H54 (cell line): ENCODE data around the gene DYNC2H1.

Experiments used
- DNase-seq: peaks from one replicate; pipeline ENCODE4 v3.0.0; 2011; ENCODE audit warnings: low spot score, mixed read lengths; ENCODE audit not compliant: insufficient read length
- FAIRE-seq: peaks from 3 replicates; lab custom pipeline; 2011; peaks lifted over from hg19 to GRCh38; lab: Jason Lieb, UNC
- POLR2A ChIP-seq: IDR thresholded peaks from 2 replicates; pipeline ENCODE4 v1.6.1; 2011; ENCODE audit warnings: low read depth, mild to moderate bottlenecking, low read length

The DYNC2H1 gene

DNA sequence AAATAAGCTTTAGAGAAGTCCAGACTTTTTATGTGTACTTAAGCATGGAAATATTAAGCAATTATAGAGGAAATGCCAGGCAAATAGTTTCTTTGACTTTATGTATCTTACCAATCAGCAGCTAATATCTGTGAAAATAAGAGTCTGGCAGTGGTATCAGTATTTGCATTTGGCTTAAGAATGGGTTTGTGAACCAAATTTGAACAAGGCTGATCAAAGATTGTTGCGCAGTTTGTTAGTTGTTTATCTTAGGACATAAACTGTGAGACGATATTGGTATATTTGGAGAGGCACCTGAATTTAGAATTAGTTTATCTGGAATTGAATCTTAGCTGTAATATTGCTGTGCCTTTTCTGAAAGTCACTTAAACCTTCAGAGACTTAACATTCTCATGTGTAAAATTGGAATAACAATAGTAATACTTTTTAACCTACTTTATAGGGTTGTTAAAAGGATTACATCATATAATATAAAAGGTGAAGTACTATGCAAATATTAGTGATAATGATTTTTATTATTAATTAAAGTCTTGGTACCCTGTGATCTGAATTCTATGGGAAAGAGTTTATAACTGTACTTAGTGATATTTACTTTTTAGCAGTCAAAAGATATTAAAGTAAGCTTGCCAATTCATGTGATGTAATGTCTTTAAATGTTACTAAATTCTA, 66.4 kb downstream of the DYNC2H1 start:
- FAIRE-seq = no peak
- no peak for DNase-seq

DNA sequence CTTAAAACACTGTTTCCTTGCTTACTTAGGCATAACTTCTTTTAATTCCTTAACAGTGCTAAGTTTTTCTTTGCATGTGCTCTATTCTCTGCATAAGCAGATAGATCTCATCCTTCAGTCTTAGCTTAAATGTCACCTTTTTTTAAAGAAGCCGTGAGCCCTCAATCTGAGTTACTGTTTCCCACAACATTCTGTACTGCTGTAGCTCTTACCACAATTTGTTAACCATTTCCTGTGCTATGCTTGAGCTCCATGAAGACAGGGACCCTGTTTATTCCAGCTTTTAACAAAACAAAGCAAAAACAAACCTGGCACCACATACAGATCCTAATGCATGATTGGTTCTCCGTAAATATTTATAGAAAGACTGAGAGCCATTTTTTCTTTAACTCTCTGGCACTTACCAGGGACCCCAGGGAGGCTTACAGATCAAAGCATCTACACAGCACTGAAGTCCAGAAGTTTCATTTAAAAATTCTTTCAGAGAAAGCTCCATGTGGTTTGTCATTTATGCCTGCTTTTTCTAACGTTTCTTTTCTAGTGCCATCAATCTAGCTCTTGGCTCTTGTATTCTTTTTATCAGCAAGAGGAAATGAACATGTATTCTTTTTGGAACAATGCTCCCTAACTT, 74.9 kb downstream of the DYNC2H1 start:
- FAIRE-seq (no peak), DNase-seq (no peak)
- no peak for TF ChIP-seq POLR2A

More for the DNA sequence above, 66.4 kb downstream of the DYNC2H1 start:
- no peak for TF ChIP-seq POLR2A

DNA sequence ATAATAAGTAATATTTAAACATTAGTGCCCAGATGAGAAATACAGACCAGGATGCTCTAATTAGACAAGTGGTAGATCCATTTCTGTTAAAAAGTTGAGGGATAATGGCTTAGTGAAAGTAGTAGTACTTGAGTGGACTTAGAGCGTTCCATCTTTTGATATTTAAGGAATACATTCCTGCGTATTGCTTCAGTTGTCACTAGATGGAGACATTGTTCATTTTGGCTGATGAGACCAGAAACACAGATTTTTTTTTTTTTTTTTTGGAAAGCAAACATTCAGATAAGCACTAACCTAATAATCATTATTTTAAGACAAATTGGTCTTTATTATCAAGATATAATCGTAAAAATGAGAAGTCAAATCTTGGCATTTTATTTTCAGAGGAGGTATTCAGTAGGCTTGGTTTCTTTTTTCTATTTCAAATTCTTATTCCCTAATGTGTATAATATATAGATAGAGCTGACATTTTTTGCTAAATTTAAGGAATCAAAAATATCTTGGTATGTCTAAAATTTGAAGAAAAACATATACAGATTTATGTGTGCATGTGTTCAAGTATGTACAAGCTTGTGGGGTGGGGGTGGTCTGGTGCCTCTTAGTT, 92.9 kb downstream of the DYNC2H1 start:
- DNase-seq (peak; percentile 2), FAIRE-seq (no peak)
- TF ChIP-seq POLR2A = no peak

DNA sequence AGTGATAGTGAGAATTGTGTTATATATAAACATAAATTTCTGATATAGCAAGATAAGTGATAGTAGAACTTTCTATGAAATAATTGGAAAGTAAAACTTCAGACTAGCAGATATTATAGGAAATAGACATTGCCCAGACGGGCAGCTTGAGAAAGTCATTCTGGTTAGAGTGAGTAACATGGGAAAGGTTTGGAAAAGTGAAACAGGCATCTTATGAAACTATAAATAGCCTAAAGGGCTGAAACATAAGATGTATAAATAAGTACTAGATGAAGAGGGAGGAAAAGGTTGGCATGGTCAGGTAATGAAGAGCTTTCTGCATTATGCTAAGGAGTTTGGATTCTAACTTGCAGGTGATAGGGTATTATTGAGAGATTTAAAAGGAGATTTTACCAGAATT, 101.3 kb downstream of the DYNC2H1 start:
- DNase-seq (no peak), FAIRE-seq (no peak)
- TF ChIP-seq POLR2A = no peak

DNA sequence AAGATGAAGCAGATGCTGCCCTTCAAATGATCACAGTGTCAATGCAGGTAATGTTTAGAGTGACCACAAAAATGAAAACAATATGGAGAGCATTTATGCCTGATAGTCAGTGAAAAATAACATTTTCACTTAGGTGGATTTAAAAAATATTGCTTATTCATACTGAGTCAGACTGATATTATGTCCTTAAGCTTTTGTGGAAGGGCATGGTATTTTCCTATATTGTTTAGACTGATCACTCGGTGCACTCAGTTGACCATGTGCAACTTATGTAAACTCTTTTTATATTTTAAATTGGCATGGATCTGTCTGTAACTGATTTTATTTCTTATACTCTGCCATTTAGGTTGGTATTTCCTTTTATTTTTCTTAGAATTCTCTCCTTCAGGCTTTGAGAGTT, 106.6 kb downstream of the DYNC2H1 start:
- FAIRE-seq (no peak), DNase-seq (no peak)
- no peak for TF ChIP-seq POLR2A

DNA sequence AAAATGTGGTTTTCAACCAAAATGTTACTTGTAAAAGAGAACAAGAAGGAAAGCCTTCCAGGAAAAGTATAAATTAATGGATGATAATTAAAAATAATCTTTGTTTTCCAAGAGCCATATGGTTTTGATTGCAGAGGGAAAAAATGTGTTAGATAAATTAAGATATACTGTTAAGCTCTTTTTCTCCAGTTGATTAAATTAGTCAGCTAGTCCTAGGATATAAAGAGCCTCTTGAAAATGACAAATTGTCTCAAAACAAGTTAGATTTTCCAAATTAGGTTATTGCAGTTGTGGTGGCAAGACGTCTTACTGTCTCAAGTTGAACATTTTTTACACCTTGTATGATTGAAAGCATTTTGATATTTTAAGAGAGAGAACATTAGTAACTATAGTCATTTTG, 110.9 kb downstream of the DYNC2H1 start:
- no peak for FAIRE-seq
- no peak for TF ChIP-seq POLR2A
- DNase-seq = no peak

DNA sequence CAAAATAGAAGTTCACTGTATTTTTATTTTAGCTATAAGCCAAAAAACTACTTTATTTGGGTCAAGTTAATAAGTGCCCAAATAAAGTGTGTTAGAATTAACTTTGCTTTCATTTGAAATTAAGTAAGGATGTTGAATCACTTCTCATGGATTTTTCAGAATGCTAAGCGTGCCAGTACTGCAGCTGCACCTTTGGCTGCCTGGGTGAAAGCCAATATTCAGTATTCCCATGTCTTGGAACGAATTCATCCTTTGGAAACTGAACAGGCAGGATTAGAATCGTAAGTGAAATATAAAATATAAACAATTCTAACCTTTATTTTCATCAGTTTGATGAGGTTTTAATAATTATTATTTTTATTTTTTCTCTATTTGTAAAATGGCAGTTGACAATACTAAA, 113.6 kb downstream of the DYNC2H1 start:
- no peak for DNase-seq
- TF ChIP-seq POLR2A = no peak
- no peak for FAIRE-seq

DNA sequence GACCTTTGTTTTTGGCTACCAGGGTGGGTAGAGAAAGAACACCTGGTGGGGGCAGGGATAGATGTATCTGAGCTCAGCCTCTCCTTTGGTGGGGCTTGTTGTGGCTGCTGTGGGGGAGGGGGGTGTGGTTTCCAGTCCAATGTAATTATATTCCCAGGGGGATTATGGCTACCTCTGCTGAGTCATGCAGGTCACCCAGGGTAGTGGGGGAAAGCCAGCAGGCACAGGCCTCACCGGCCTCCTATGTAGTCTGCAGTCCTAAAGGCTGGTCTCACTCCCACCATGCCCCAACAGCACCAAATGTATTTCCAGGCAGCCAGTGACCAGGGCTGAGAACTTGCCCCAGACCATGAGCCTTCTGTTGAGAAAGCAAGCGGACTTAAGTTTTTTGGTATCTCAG, 119.6 kb downstream of the DYNC2H1 start:
- DNase-seq = no peak
- no peak for TF ChIP-seq POLR2A
- FAIRE-seq = no peak

DNA sequence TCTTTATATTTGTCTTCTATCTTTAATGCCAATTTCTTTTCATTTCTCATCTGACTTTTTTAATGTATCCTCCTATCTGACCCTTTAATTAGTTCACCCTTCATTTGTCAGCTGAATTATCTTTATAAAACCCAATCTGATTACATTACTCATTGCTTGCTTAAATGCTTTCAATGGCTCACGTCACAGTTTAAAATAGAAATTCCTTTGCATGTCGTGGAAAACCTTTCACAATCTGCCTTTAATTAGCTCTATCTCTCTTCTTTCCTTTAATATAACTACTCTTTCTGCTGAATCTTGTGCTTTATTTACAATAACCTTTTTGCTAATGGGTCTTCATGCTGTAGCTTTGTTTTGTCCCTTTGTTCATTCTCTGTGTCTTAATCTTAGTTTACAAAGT, 125.7 kb downstream of the DYNC2H1 start:
- TF ChIP-seq POLR2A = no peak
- no peak for FAIRE-seq
- no peak for DNase-seq

DNA sequence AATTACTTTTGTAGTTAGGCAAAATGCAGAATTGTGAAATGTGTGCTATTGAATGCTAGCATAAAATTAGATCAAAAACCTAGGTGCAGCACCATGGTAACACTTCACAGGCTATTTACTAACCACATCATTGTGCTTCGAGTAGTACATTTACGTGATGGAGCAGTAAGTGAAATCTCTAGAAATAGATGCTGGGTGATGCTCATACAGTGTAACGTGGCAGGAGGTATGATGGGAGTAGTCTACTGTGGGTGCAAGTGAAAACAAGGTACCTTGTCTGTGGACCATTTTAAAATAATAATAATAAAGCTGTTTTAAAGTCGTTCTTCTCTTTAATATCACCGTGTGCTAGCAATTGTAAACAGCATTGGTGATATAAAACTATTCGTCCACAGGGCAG, 132.3 kb downstream of the DYNC2H1 start:
- DNase-seq = no peak
- TF ChIP-seq POLR2A = no peak
- FAIRE-seq = no peak

DNA sequence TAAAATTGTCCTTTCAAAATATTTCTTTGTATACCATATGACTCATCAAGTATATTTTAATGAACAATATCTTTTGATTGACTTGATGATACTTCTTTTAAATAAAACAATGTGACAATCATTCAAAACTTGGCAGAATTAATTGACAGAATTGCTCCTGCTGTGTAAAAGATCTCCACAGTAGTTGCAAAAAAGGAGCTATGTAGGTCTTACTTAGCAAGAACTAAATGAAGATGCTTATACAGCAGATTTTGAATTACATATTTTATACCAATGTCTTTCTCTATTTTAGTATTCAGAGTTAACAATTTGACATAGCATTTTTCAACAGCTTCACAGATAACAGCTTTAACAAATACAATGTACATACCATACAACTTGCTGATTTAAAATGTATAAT, 144.9 kb downstream of the DYNC2H1 start:
- no peak for DNase-seq
- TF ChIP-seq POLR2A = no peak
- FAIRE-seq = no peak

DNA sequence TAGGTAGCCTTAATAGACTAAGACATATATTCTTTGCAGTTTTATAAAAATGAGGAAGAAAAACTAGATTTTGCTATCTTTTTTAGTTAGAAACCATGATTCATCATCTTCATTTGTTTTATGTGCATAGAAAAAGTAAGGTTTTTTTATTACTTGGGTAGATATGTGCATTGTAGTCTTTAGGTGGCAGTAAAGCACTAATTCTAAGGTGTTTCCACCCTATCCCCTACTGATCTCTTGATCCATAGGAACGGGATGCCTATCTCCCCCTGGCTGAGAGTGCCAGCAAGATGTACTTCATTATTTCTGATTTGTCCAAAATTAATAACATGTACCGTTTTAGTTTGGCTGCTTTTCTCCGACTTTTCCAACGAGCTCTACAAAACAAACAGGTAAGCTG, 148.1 kb downstream of the DYNC2H1 start:
- no peak for FAIRE-seq
- DNase-seq = peak; percentile 1
- TF ChIP-seq POLR2A = no peak

DNA sequence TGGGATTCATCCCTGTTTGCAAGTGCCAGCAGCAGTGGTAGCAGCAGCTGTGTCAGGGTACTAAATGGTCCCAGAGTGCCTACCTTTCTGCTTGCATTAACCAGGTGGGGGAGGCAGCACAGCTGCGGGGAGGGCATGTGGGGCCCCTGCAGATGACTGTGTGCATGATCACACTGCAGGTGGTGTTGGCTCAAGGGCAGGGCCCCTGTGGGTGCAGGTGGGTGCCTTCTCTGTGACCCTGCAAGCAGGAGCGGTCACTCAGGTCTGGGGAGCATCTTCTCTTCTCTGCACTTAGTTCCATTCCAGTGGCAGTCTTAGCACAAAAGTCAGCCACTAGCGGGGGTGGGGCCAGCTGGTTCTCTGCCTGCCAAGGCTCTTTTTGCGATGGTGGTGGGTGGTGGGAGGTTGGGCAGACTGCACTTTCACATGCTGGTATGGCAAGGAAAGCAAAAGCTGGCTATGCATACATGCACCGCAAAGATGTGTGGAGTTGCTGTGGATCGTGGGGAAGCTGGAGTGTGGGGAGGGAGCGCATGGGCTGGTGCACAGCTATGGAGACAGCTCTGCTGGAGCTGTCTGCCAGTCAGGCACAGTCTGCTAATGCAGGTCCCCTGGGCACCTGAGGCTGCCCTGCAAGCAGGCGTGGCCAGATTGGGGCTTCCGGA, 157.1 kb downstream of the DYNC2H1 start:
- no peak for TF ChIP-seq POLR2A
- no peak for FAIRE-seq

DNA sequence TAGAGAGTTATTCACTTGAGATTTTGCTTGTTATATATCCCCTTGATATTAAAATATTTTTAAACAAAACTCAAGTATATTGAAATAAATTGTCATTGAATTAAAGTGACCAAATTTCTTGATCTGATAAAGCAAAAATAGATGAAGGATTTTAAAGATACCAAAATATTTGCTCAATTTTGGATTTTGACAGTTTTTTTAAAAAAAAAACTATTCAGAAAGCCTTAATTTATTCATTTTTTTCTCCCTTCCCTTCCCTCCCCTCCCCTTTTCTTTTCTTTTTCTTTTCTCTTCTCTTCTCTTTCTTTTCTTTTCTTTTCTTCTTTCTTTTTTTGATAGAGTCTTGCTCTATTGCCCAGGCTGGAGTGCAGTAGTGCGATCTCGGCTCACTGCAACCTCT, 163.7 kb downstream of the DYNC2H1 start:
- DNase-seq = no peak
- TF ChIP-seq POLR2A = no peak
- no peak for FAIRE-seq

More for the DNA sequence above, 157.1 kb downstream of the DYNC2H1 start:
- DNase-seq = no peak
